NT2/D1 (cell line): ENCODE data around the gene RBMS1.

Experiments used
- DNase-seq: peaks from one replicate; pipeline ENCODE4 v3.0.0-alpha.2; 2011; ENCODE audit warnings: low read depth, low spot score
- H3K27me3 ChIP-seq: 2 replicates; pipeline ENCODE4 v1.6.0; 2011; ENCODE audit warnings: mild to moderate bottlenecking; ENCODE audit not compliant: insufficient read length, insufficient read depth
- H3K36me3 ChIP-seq: 2 replicates; pipeline ENCODE4 v1.6.1; 2011; ENCODE audit warnings: mild to moderate bottlenecking, low read length, mixed read lengths; ENCODE audit not compliant: insufficient read depth, insufficient read length
- H3K4me1 ChIP-seq: 2 replicates; pipeline ENCODE4 v1.5.1; 2011; ENCODE audit not compliant: insufficient read depth, insufficient read length
- H3K4me3 ChIP-seq: 2 replicates; pipeline ENCODE4 v1.5.1; 2011; ENCODE audit warnings: low read depth; ENCODE audit not compliant: insufficient read length
- H3K9ac ChIP-seq: 2 replicates; pipeline ENCODE4 v1.6.0; 2011; ENCODE audit warnings: low read depth; ENCODE audit not compliant: insufficient read length
- H3K9me3 ChIP-seq: 2 replicates; pipeline ENCODE4 v1.5.1; 2011; ENCODE audit warnings: mild to moderate bottlenecking, low read length; ENCODE audit not compliant: insufficient read depth
- SUZ12 ChIP-seq: IDR thresholded peaks from 2 replicates; pipeline ENCODE4 v1.6.1; 2011; ENCODE audit not compliant: insufficient read length, insufficient read depth; ENCODE audit errors: extremely low read depth
- YY1 ChIP-seq: IDR thresholded peaks from 2 replicates; pipeline ENCODE4 v1.6.1; 2011; ENCODE audit not compliant: insufficient read length, insufficient read depth
- ZNF274 ChIP-seq: IDR thresholded peaks from 2 replicates; pipeline ENCODE4 v1.6.1; 2011; ENCODE audit warnings: mild to moderate bottlenecking, low read depth, low read length

The RBMS1 gene

DNA sequence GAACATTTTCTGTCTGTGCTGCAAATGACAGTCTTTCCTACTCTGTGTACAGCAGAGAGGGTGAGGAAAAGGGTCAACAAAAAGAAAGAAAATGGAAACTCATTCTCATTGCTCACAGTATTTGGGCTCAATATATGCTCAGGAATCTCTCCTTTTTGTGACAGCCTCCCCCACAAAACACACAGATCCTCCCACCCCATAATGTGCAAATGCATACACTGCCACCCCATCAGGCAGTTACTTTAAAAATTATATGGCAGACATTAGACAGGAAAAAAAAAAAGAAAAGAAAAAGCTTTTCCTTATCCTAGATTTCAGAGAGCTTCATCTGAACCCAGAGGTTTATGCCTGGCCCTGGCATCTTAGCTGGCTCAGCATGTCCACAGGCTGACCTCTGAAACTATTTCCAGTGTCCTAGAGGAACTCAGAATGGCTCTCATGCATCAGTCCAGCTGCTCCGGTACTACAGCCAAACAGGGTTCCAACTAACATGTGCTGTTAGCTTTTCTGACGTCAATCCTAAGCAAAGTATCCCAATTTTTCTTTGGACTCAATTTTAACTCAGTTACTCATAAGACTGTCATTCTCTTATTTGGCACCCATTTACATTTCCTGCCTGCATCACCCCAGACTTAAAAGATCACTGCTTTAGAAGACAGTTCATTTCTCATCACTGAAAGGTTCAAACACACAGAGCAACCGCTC lies 105.9 kb downstream of the RBMS1 start:
- no peak for DNase-seq
- Histone ChIP-seq H3K27me3 (no peaks in the 10 kb centered on the region), H3K36me3 (peaks cover 6% of the 10 kb centered on the region), H3K9ac (no peak overlapping the region), H3K4me3 (no peak overlapping the region), H3K4me1 (no peaks in the 10 kb centered on the region), H3K9me3 (no peaks in the 10 kb centered on the region)
- no peak for TF ChIP-seq ZNF274
- TF ChIP-seq SUZ12 = no peak

DNA sequence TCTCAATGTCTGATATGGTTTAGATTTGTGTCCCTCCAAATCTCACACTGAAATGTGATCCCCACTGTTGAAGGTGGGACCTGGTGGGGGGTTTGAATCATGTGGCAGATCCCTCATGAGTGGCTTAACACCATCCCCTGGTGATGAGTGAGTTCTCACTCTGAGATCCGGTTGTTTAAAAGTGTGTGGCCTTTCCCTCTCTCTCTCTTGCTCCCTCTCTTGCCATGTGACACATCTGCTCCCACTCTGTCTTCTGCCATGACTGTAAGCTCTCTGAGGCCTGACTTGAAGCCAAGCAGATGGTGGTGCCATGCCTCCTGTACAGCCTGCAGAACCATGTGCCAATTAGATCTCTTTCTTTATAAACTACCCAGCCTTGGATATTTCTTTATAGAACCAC lies 108.8 kb downstream of the RBMS1 start:
- H3K9ac ChIP-seq = no peak overlapping the region
- H3K4me3 ChIP-seq = no peak overlapping the region
- no peak for TF ChIP-seq SUZ12
- TF ChIP-seq ZNF274 = no peak
- TF ChIP-seq YY1 = no peak
- H3K9me3 ChIP-seq = no peaks in the 10 kb centered on the region
- peaks cover 2% of the 10 kb centered on the region for H3K36me3 ChIP-seq
- H3K27me3 ChIP-seq = no peaks in the 10 kb centered on the region
- no peak for DNase-seq
- no peaks in the 10 kb centered on the region for H3K4me1 ChIP-seq

DNA sequence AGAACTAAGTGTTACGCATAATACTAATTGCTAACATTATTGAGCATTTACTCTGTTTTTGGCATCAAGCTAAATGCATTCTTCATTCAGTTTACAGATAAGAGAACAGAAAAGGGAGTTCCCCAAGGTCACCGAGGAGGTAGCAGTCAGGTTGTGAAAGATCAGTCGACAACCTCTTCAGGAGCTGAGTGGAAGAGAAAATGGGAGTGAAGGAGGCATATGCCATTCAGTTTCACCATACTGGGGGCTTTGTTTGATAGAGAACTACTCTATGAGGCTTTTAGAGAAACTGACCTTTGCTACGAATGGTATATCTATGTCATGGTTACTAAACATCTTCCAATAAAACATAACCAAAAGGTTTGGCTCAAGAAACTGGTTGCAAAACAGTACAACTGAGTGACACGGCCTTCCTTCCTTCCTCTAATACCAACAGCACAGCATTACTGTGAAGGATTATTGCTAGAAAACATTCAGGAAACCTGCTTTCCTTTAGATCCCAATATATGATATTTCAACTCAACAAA lies 112.1 kb downstream of the RBMS1 start:
- H3K36me3 ChIP-seq = peaks cover 2% of the 10 kb centered on the region
- no peak for TF ChIP-seq SUZ12
- no peak for TF ChIP-seq YY1
- TF ChIP-seq ZNF274 = no peak
- H3K9me3 ChIP-seq = no peaks in the 10 kb centered on the region
- no peak overlapping the region for H3K9ac ChIP-seq
- H3K4me1 ChIP-seq = peaks cover 5% of the 10 kb centered on the region
- H3K4me3 ChIP-seq = no peak overlapping the region
- no peak for DNase-seq
- H3K27me3 ChIP-seq = no peaks in the 10 kb centered on the region

DNA sequence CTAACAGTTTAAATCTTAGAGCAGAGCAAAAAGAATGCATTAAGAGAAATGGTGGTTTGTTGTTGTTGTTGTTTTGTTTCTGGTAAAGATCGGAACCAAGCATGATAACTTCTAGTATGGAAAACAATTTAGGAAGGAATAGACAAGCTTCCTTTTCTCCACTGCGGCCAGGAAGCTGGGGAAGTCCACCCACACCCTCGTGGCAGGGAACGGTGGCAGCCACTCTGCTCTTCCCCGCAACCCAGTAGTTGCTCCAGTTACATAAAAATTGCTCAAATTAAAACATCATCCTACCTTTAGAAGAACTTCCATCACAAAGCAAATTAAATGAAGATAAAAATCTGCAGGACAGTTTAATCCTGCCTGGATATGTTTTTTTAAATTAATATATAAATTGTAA lies 113.0 kb downstream of the RBMS1 start:
- DNase-seq = no peak
- peaks cover 5% of the 10 kb centered on the region for H3K4me1 ChIP-seq
- no peaks in the 10 kb centered on the region for H3K27me3 ChIP-seq
- no peaks in the 10 kb centered on the region for H3K9me3 ChIP-seq
- H3K9ac ChIP-seq = no peak overlapping the region
- peaks cover 2% of the 10 kb centered on the region for H3K36me3 ChIP-seq
- H3K4me3 ChIP-seq = no peak overlapping the region
- no peak for TF ChIP-seq YY1
- TF ChIP-seq SUZ12 = no peak
- no peak for TF ChIP-seq ZNF274

DNA sequence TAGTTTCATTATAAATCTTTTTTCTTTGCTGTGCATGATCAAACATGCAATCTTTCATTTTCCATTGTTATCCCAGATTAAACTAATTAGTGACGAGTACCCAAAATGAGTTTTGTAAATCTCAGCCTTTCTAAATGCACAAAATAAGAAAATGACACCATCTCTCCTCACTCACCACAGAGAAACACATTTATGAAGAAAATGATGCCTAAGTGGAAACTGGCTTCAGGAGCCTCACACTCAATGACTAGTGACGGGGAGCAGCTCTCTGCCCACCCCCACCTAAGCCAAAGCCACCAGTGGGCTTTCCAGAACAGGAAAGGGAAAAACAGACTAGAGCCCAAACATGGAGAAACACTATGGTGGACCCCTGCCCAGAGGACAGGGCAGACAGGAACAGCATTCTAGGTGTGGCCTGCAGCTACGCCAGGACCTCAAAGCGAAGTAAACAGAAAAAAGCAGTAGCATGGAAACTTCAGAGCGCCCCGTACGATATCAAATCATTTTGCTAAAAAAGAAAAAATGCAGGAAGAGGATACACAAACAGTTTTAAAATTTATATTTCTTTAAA lies 113.5 kb downstream of the RBMS1 start:
- Histone ChIP-seq H3K9ac (no peak overlapping the region), H3K4me3 (no peak overlapping the region), H3K27me3 (no peaks in the 10 kb centered on the region), H3K36me3 (peaks cover 2% of the 10 kb centered on the region), H3K4me1 (peaks cover 5% of the 10 kb centered on the region), H3K9me3 (no peaks in the 10 kb centered on the region)
- TF ChIP-seq SUZ12 (no peak), ZNF274 (no peak), YY1 (no peak)
- no peak for DNase-seq

DNA sequence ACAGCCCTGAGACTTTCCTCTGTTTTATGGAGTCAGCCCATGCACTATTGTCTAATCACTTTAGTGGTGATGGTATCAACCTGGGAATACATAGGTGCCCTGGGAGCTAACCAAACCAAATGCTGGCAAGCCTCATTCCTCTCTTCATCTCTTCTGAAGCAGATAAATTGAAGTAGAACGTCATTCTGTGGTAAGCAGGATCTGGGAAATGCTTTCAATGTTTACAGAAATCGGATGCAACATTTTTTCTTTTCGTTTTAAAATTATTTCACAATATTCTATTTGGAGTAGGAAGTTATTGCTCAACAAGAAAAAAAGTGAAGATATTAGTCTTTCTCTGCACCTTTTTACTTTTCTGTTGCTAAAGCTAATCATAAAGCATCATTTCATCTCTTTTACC lies 114.2 kb downstream of the RBMS1 start:
- H3K9ac ChIP-seq = no peak overlapping the region
- H3K4me3 ChIP-seq = no peak overlapping the region
- no peaks in the 10 kb centered on the region for H3K9me3 ChIP-seq
- DNase-seq = no peak
- TF ChIP-seq SUZ12 = no peak
- no peak for TF ChIP-seq YY1
- no peak for TF ChIP-seq ZNF274
- H3K4me1 ChIP-seq = peaks cover 5% of the 10 kb centered on the region
- H3K27me3 ChIP-seq = no peaks in the 10 kb centered on the region
- peaks cover 2% of the 10 kb centered on the region for H3K36me3 ChIP-seq

DNA sequence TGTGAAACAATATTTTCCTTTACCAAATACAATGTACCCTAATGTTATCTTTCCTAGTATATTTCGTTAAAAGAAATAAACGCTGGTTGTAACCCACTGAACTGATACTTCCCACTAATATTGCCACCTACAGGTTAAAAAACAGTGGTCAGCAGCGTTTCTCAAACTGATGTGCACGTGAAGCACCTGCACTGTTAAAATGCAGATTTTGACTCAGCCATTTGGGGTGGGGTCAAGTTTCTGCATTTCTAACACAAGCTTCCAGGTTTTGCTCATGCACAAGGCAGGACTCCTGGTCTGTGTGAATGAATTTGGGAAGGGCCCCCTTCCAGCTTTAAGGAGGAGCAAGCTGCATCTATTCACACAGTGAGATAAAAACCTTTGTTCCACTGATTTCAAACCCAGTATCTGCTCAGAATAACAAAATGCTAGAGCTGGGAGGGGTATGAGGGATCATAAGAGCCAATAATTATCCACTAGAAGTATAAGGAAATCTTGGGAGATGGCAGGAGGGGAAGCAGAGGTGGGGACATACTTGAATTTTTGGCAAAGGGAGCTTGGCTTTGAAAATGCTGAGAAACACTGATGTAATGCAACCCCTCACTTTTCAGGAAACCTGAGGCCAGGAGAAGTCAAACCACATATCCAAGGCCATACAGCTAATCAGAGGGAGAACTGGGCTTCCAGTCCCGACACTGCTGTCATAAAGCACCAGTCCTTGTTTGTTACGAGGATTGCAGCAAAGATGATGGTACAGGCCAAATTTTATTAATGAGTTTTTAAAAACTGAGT lies 116.2 kb downstream of the RBMS1 start:
- Histone ChIP-seq H3K4me1 (peaks cover 5% of the 10 kb centered on the region), H3K9me3 (no peaks in the 10 kb centered on the region), H3K4me3 (no peak overlapping the region), H3K36me3 (no peaks in the 10 kb centered on the region), H3K27me3 (no peaks in the 10 kb centered on the region), H3K9ac (no peak overlapping the region)
- TF ChIP-seq ZNF274 (no peak), YY1 (no peak), SUZ12 (no peak)
- no peak for DNase-seq
